ENCODE measurements around the gene PARD3B. TPM values are rescaled to one million over a fixed set of nuclear protein-coding genes. Genes with fewer than 3 reads are reported as not detected.

PARD3B gene
- total RNA-seq, 1 experiment from 2014 or later: 3.6 TPM

DNA sequence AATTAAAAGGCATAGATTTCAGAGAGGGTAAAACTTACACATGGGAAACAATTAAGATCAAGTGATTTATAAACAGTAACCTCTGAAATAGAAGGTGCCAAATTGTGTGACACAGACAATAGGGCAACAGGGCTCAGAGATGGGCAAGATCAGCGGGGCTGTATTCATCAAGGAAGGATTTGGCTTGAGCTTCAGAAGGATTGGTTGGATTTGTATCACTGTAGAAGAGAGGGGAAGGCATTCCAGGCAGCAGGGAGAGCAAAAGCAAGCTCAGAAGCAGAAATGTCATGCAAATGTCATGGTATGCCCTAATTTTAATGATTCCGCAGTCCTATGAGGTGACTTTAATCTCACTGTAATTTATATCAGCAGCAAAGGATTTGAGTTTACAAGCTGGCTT, 722.0 kb downstream of the PARD3B start:
- H3K36me3 ChIP-seq (ENCODE audit: control insufficient read depth, insufficient read depth, low read length): no peaks in the 10 kb centered on the region
- H3K4me3 ChIP-seq (ENCODE audit: low read depth in 2 of 2, low read length in 2 of 2): no peak overlapping the region
- no peak for ATAC-seq
- no peak overlapping the region for H3K27ac ChIP-seq (ENCODE audit: low read length)
- intact Hi-C loops (cut with micrococcal nuclease; ENCODE audit: unreplicated experiment) (no loop called here), in situ Hi-C loops (cut with HindIII; ENCODE audit: low pct_unique_long_range_greater_than_20kb, low sequenced_read_pairs) (no loop called here)
- CTCF ChIA-PET: no interaction called here
- TF ChIP-seq, protein P1, sequence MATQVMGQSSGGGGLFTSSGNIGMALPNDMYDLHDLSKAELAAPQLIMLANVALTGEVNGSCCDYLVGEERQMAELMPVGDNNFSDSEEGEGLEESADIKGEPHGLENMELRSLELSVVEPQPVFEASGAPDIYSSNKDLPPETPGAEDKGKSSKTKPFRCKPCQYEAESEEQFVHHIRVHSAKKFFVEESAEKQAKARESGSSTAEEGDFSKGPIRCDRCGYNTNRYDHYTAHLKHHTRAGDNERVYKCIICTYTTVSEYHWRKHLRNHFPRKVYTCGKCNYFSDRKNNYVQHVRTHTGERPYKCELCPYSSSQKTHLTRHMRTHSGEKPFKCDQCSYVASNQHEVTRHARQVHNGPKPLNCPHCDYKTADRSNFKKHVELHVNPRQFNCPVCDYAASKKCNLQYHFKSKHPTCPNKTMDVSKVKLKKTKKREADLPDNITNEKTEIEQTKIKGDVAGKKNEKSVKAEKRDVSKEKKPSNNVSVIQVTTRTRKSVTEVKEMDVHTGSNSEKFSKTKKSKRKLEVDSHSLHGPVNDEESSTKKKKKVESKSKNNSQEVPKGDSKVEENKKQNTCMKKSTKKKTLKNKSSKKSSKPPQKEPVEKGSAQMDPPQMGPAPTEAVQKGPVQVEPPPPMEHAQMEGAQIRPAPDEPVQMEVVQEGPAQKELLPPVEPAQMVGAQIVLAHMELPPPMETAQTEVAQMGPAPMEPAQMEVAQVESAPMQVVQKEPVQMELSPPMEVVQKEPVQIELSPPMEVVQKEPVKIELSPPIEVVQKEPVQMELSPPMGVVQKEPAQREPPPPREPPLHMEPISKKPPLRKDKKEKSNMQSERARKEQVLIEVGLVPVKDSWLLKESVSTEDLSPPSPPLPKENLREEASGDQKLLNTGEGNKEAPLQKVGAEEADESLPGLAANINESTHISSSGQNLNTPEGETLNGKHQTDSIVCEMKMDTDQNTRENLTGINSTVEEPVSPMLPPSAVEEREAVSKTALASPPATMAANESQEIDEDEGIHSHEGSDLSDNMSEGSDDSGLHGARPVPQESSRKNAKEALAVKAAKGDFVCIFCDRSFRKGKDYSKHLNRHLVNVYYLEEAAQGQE (IDR thresholded peaks at IDR 0.05; ENCODE audit: insufficient read depth in 1 of 2, low read depth in 2 of 2, low read length in 1 of 2): no peak
- TF ChIP-seq POLR2AphosphoS5 (IDR thresholded peaks at IDR 0.05; ENCODE audit: low read depth, low read length): no peak
- TF ChIP-seq TCF7L2 (IDR thresholded peaks at IDR 0.05; ENCODE audit: low read depth, low read length): no peak
- TF ChIP-seq, protein P2, sequence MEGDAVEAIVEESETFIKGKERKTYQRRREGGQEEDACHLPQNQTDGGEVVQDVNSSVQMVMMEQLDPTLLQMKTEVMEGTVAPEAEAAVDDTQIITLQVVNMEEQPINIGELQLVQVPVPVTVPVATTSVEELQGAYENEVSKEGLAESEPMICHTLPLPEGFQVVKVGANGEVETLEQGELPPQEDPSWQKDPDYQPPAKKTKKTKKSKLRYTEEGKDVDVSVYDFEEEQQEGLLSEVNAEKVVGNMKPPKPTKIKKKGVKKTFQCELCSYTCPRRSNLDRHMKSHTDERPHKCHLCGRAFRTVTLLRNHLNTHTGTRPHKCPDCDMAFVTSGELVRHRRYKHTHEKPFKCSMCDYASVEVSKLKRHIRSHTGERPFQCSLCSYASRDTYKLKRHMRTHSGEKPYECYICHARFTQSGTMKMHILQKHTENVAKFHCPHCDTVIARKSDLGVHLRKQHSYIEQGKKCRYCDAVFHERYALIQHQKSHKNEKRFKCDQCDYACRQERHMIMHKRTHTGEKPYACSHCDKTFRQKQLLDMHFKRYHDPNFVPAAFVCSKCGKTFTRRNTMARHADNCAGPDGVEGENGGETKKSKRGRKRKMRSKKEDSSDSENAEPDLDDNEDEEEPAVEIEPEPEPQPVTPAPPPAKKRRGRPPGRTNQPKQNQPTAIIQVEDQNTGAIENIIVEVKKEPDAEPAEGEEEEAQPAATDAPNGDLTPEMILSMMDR (IDR thresholded peaks at IDR 0.05): no peak
- TF ChIP-seq SIN3A (IDR thresholded peaks at IDR 0.05; ENCODE audit: borderline replicate concordance, insufficient read depth, low read depth, low read length): no peak
- H3K4me1 ChIP-seq (ENCODE audit: control insufficient read depth, insufficient read depth, low read length): no peaks in the 10 kb centered on the region
- DNase-seq (ENCODE audit: low read depth, low spot score): no peak
- no peaks in the 10 kb centered on the region for H3K9me3 ChIP-seq (ENCODE audit: control insufficient read depth, insufficient read depth, low read depth, low read length)
- no peaks in the 10 kb centered on the region for H3K27me3 ChIP-seq (ENCODE audit: control insufficient read depth, insufficient read depth, low read length)
- no TSS peak for BruUV-seq (replicated peaks)
- POLR2A ChIA-PET: no interaction called here

DNA sequence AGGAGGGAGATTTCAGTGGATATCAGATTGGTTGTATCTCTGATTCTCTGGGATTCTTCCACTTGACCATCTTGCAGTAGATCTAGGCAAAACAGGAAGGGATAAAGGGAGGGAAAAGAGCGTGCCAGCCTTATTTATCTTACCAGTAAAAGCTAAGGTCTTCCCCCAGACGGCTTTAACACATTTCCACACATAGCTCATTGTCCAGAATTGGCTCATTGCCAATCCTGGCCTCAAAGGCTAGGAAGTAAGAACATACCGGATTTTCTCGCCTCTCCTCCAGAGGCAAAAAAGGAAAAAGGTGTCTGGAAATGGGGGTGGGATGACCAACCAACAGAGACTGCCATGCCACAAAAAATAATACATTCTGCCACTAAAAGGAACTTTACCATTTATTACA, 725.4 kb downstream of the PARD3B start:
- H3K4me3 ChIP-seq (ENCODE audit: low read depth in 2 of 2, low read length in 2 of 2): no peak overlapping the region
- in situ Hi-C loops (cut with HindIII; ENCODE audit: low pct_unique_long_range_greater_than_20kb, low sequenced_read_pairs): no loop called here
- DNase-seq (ENCODE audit: low read depth, low spot score) (no peak), ATAC-seq (no peak)
- CTCF ChIA-PET: no interaction called here
- no peaks in the 10 kb centered on the region for H3K4me1 ChIP-seq (ENCODE audit: control insufficient read depth, insufficient read depth, low read length)
- TF ChIP-seq POLR2AphosphoS5 (IDR thresholded peaks at IDR 0.05; ENCODE audit: low read depth, low read length) (no peak), SIN3A (IDR thresholded peaks at IDR 0.05; ENCODE audit: borderline replicate concordance, insufficient read depth, low read depth, low read length) (no peak), TCF7L2 (IDR thresholded peaks at IDR 0.05; ENCODE audit: low read depth, low read length) (no peak)
- TF ChIP-seq, protein P2 (IDR thresholded peaks at IDR 0.05): no peak
- TF ChIP-seq, protein P1 (IDR thresholded peaks at IDR 0.05; ENCODE audit: insufficient read depth in 1 of 2, low read depth in 2 of 2, low read length in 1 of 2): no peak
- H3K27me3 ChIP-seq (ENCODE audit: control insufficient read depth, insufficient read depth, low read length): no peaks in the 10 kb centered on the region
- no peaks in the 10 kb centered on the region for H3K36me3 ChIP-seq (ENCODE audit: control insufficient read depth, insufficient read depth, low read length)
- H3K27ac ChIP-seq (ENCODE audit: low read length): no peak overlapping the region
- no peaks in the 10 kb centered on the region for H3K9me3 ChIP-seq (ENCODE audit: control insufficient read depth, insufficient read depth, low read depth, low read length)
- POLR2A ChIA-PET: no interaction called here
- intact Hi-C loops (cut with micrococcal nuclease; ENCODE audit: unreplicated experiment): no loop called here
- no TSS peak for BruUV-seq (replicated peaks)

All from Panc1 (cell line).